HUES64 (cell line): ENCODE data around the gene NTM.

Experiments used
- H3K27ac ChIP-seq: 2 replicates; pipeline ENCODE4 v1.7.0; 2013; ENCODE audit warnings: low read depth, low read length, inconsistent platforms
- H3K27me3 ChIP-seq: 2 replicates; pipeline ENCODE4 v1.6.1; 2013; ENCODE audit warnings: mild to moderate bottlenecking, low read length; ENCODE audit not compliant: insufficient read depth
- H3K36me3 ChIP-seq: 2 replicates; pipeline ENCODE4 v1.6.1; 2013; ENCODE audit warnings: mild to moderate bottlenecking, low read length; ENCODE audit not compliant: insufficient read depth
- H3K4me1 ChIP-seq: 2 replicates; pipeline ENCODE4 v1.6.1; 2013; ENCODE audit warnings: mild to moderate bottlenecking, low read length, moderate library complexity; ENCODE audit not compliant: insufficient read depth
- H3K4me3 ChIP-seq: 2 replicates; pipeline ENCODE4 v1.5.1; 2013; ENCODE audit warnings: mild to moderate bottlenecking, low read length, moderate library complexity
- H3K9ac ChIP-seq: 2 replicates; pipeline ENCODE4 v1.6.1; 2013; ENCODE audit warnings: mild to moderate bottlenecking, low read depth, low read length
- H3K9me3 ChIP-seq: 2 replicates; pipeline ENCODE4 v1.6.1; 2013; ENCODE audit warnings: low read depth, low read length; ENCODE audit not compliant: insufficient read depth
- WGBS: fragments of 150-250, 120-280 bp; methylation state at CpG from one replicate; pipeline ENCODE4 v1.1.7; 2013; ENCODE audit warnings: missing lambda C conversion rate; 5-methylcytosine and 5-hydroxymethylcytosine counted together

Gene NTM

DNA sequence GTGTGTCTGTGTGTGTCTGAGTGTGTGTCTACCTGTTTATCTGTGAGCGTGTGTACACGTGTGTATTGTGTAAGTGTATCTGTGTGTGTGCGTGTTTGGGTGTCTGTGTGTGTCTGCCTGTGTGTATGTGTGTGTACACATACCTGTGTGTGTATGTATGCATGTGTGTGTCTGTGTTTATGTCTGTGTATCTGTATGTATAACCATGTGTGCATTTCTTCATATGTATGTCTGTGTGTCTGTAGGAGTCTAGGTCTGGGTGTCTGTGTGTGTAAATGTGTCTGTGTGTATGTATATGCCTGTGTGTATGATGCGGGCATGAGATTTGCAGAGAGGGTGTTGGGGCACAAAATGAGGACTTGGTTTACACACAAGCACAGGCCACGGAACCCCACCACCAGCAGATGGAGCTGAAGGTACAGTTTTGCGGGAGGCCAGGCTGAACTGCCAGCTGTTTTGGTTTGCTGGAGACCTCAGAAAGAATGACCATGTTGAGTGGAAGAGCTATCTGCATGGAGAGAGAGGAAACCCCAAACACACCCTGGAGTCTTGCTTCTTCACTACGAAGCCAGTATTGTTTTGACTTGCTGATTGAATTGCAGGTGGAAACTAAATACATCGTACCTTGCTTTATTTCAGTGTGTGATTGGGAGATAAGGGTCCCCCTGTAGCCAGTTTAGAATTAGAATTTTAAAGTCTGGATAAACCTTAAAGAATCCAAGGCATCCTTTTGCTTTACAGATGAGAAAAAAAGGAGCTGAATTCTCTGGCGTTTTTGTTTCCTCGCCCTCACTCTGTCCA, 497.2 kb downstream of the NTM start:
- H3K4me1 ChIP-seq = peaks cover 46% of the 10 kb centered on the region
- H3K27me3 ChIP-seq = no peaks in the 10 kb centered on the region
- H3K9ac ChIP-seq = no peak overlapping the region
- no peak overlapping the region for H3K4me3 ChIP-seq
- no peak overlapping the region for H3K27ac ChIP-seq
- H3K9me3 ChIP-seq = no peaks in the 10 kb centered on the region
- WGBS = 51% methylated on average over 10 of the region's 10 CpGs
- H3K36me3 ChIP-seq = no peaks in the 10 kb centered on the region

GRCh38 chr11:131868629-131869507, 498.5 kb downstream of the NTM start:
- H3K9ac ChIP-seq = no peak overlapping the region
- WGBS = 91% methylated on average over 17 of the region's 18 CpGs
- H3K4me1 ChIP-seq = peaks cover 46% of the 10 kb centered on the region
- no peaks in the 10 kb centered on the region for H3K9me3 ChIP-seq
- no peaks in the 10 kb centered on the region for H3K36me3 ChIP-seq
- no peaks in the 10 kb centered on the region for H3K27me3 ChIP-seq
- H3K27ac ChIP-seq = no peak overlapping the region
- no peak overlapping the region for H3K4me3 ChIP-seq

DNA sequence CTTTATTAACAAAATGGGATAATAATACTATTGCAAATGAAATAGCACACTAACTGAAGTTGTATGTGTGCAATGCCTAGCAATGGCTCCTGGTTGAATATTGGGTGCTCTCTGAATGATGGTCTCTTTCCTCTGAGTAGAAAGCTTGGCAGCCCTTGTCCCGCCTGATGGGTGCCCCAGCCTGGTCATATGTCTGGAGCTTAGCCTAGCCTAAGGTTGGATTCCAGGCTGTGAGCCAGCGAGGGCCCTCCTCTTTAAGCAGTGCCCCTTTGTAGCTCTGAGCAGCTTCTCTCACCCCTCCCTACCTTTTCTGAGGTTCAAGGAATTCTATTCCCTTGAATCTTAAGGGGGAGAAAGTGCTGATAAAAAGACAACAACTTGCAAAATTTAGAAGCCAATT, 499.9 kb downstream of the NTM start:
- no peak overlapping the region for H3K27ac ChIP-seq
- no peak overlapping the region for H3K4me3 ChIP-seq
- 87% methylated on average over 2 of the region's 2 CpGs for WGBS
- peaks cover 37% of the 10 kb centered on the region for H3K4me1 ChIP-seq
- no peaks in the 10 kb centered on the region for H3K9me3 ChIP-seq
- H3K27me3 ChIP-seq = no peaks in the 10 kb centered on the region
- H3K36me3 ChIP-seq = no peaks in the 10 kb centered on the region
- no peak overlapping the region for H3K9ac ChIP-seq

- Histone ChIP-seq H3K9me3 (no peaks in the 10 kb centered on the region), H3K36me3 (no peaks in the 10 kb centered on the region), H3K4me1 (peaks cover 36% of the 10 kb centered on the region), H3K27ac (no peak overlapping the region), H3K27me3 (no peaks in the 10 kb centered on the region), H3K9ac (no peak overlapping the region), H3K4me3 (no peak overlapping the region)
- WGBS = 85% methylated on average over 2 of the region's 2 CpGs
Observed at GRCh38 chr11:131871006-131871405, 500.6 kb downstream of the NTM start.

GRCh38 chr11:131874070-131874469, 503.7 kb downstream of the NTM start:
- no peak overlapping the region for H3K27ac ChIP-seq
- no peaks in the 10 kb centered on the region for H3K36me3 ChIP-seq
- H3K4me1 ChIP-seq = peaks cover 7% of the 10 kb centered on the region; the same call in 1 of the 2 replicates
- H3K4me3 ChIP-seq = no peak overlapping the region
- no peaks in the 10 kb centered on the region for H3K27me3 ChIP-seq
- no peaks in the 10 kb centered on the region for H3K9me3 ChIP-seq
- no peak overlapping the region for H3K9ac ChIP-seq

GRCh38 chr11:131875611-131876010, 505.2 kb downstream of the NTM start:
- peaks cover 4% of the 10 kb centered on the region; the same call in 1 of the 2 replicates for H3K4me1 ChIP-seq
- H3K4me3 ChIP-seq = no peak overlapping the region
- H3K27me3 ChIP-seq = no peaks in the 10 kb centered on the region
- no peak overlapping the region for H3K9ac ChIP-seq
- 93% methylated on average over 5 of the region's 5 CpGs for WGBS
- no peaks in the 10 kb centered on the region for H3K9me3 ChIP-seq
- no peak overlapping the region for H3K27ac ChIP-seq
- no peaks in the 10 kb centered on the region for H3K36me3 ChIP-seq

GRCh38 chr11:131877246-131877942, 507.0 kb downstream of the NTM start:
- no peak overlapping the region for H3K9ac ChIP-seq
- 87% methylated on average over 10 of the region's 10 CpGs for WGBS
- H3K4me1 ChIP-seq = peaks cover 4% of the 10 kb centered on the region; the same call in 1 of the 2 replicates
- H3K36me3 ChIP-seq = no peaks in the 10 kb centered on the region
- no peak overlapping the region for H3K4me3 ChIP-seq
- H3K27me3 ChIP-seq = no peaks in the 10 kb centered on the region
- H3K9me3 ChIP-seq = no peaks in the 10 kb centered on the region
- no peak overlapping the region for H3K27ac ChIP-seq

DNA sequence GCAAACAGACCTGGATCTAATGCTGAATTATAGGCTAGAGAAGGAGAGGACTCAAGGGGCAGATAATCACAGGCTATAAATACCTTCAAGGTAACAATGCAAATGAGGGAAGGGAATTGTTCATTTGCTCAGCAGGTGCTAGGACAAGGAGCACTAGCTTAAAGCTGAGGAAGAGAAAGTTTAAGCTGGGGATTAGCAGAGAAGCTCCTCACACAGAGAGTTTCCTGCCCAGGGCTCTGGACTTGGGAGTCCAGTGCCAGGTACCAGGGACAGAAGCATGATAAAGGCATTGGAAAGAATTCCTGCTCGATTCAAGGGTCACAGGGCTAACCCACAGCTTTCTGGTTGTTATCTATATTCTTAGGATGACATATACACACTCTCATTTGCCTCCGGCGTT, 509.9 kb downstream of the NTM start:
- no peaks in the 10 kb centered on the region for H3K9me3 ChIP-seq
- no peaks in the 10 kb centered on the region for H3K27me3 ChIP-seq
- no peaks in the 10 kb centered on the region for H3K36me3 ChIP-seq
- WGBS = 98% methylated on average over 3 of the region's 3 CpGs
- H3K4me3 ChIP-seq = no peak overlapping the region
- peaks cover 4% of the 10 kb centered on the region; the same call in 1 of the 2 replicates for H3K4me1 ChIP-seq
- H3K9ac ChIP-seq = no peak overlapping the region
- no peak overlapping the region for H3K27ac ChIP-seq

DNA sequence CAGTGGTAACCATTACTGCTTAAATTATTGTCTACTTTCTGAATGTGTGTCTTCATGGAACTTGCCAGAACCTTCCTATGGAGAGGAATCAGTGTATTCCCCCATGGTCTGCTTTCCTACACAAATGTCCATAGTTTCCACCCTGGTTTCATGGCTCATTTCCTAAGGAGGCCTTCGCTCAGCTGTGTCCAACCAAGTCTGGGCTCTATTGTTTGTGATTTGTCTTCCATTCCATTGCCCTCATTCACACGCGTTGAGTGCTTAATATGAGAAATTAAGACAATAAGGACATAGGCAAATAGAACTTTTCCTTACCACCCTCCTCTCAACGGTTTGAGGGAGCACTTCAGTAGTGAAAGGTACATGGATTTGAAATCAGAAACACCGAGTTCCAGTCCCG, 510.6 kb downstream of the NTM start:
- peaks cover 4% of the 10 kb centered on the region; the same call in 1 of the 2 replicates for H3K4me1 ChIP-seq
- 100% methylated on average over 4 of the region's 6 CpGs for WGBS
- H3K27me3 ChIP-seq = no peaks in the 10 kb centered on the region
- H3K4me3 ChIP-seq = no peak overlapping the region
- no peak overlapping the region for H3K9ac ChIP-seq
- H3K27ac ChIP-seq = no peak overlapping the region
- no peaks in the 10 kb centered on the region for H3K9me3 ChIP-seq
- no peaks in the 10 kb centered on the region for H3K36me3 ChIP-seq

DNA sequence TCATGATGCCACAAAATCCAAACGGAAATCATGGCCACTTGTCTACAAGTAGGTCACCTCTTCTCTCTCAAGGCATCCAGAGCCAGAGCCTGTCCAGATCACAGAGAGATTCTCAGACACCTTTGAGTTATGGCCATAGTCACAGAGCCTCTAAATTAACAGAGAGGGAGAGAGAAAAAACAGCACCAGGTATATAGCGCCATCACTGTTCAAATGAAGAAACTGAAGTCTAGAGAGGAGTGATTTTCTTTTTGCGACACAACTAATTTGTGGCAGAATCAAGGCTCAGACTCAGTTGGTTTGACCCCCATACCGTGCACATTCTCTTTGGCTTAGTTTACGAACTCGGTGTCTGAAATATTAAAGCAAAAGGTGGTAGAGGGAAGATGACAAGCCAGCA, 512.9 kb downstream of the NTM start:
- Histone ChIP-seq H3K9me3 (no peaks in the 10 kb centered on the region), H3K36me3 (no peaks in the 10 kb centered on the region), H3K9ac (no peak overlapping the region), H3K4me1 (peaks cover 5% of the 10 kb centered on the region; the same call in 1 of the 2 replicates), H3K4me3 (no peak overlapping the region), H3K27ac (no peak overlapping the region), H3K27me3 (no peaks in the 10 kb centered on the region)
- WGBS = 94% methylated on average over 6 of the region's 6 CpGs
